DMS 273 (cell line): ENCODE measurements around the gene SERPINA5.
A peak's percentile ranks its signal among the peaks of the same experiment; 100 is the strongest.

ENCODE experiments used
- DNase-seq: peaks from one replicate; lab custom pipeline; 2025; ENCODE audit not compliant: unreplicated experiment; lab: John Stamatoyannopoulos, UW

SERPINA5 gene

GRCh38 chr14:94548999-94549985 is 31.9 kb upstream of the SERPINA5 start:
- peak; percentile 79 for DNase-seq

- no peak for DNase-seq
Observed at GRCh38 chr14:94550041-94550440, 31.2 kb upstream of the SERPINA5 start.

- DNase-seq, result no peak
Observed at GRCh38 chr14:94555991-94556390, 25.2 kb upstream of the SERPINA5 start.

GRCh38 chr14:94557327-94557726 is 23.9 kb upstream of the SERPINA5 start:
- DNase-seq, result no peak

GRCh38 chr14:94558842-94559241 is 22.4 kb upstream of the SERPINA5 start:
- no peak for DNase-seq

- no peak for DNase-seq
Observed at GRCh38 chr14:94559638-94560290, 21.5 kb upstream of the SERPINA5 start.

GRCh38 chr14:94560291-94560665 is 20.9 kb upstream of the SERPINA5 start:
- DNase-seq, result no peak

- no peak for DNase-seq
Observed at GRCh38 chr14:94560751-94561655, 20.2 kb upstream of the SERPINA5 start, which contains the start of gene SERPINA4. Gene SERPINA4, plus strand, starts transcription at chr14:94561442. Its CDS starts 2,041 bp downstream, at chr14:94563483.

GRCh38 chr14:94561656-94562010 is 19.6 kb upstream of the SERPINA5 start:
- DNase-seq, result no peak

GRCh38 chr14:94562022-94562421 is 19.2 kb upstream of the SERPINA5 start:
- no peak for DNase-seq

- no peak for DNase-seq
Observed at GRCh38 chr14:94562941-94563883, 18.0 kb upstream of the SERPINA5 start.

- no peak for DNase-seq
Observed at GRCh38 chr14:94564381-94564780, 16.8 kb upstream of the SERPINA5 start.

GRCh38 chr14:94568186-94568585 is 13.0 kb upstream of the SERPINA5 start:
- no peak for DNase-seq

- DNase-seq, result no peak
Observed at GRCh38 chr14:94569381-94570001, 11.7 kb upstream of the SERPINA5 start.

GRCh38 chr14:94570002-94570400 is 11.2 kb upstream of the SERPINA5 start:
- no peak for DNase-seq

- DNase-seq, result no peak
Observed at GRCh38 chr14:94570440-94570839, 10.8 kb upstream of the SERPINA5 start.

GRCh38 chr14:94571395-94571794 is 9.8 kb upstream of the SERPINA5 start:
- DNase-seq, result no peak

GRCh38 chr14:94571950-94572349 is 9.3 kb upstream of the SERPINA5 start:
- DNase-seq, result no peak

- DNase-seq, result no peak
Observed at GRCh38 chr14:94572637-94573303, 8.5 kb upstream of the SERPINA5 start.
